HG02678 (cell line): Measurements from ENCODE around the gene RAB28.
A peak's percentile ranks its signal among the peaks of the same experiment; 100 is the strongest.

Experiments
- ATAC-seq: cut with Tn5 transposase; IDR thresholded peaks from one replicate; pipeline ENCODE4 v1.9.1; 2021; ENCODE audit warnings: mild to moderate bottlenecking, moderate library complexity; ENCODE audit not compliant: unreplicated experiment

The RAB28 gene

DNA sequence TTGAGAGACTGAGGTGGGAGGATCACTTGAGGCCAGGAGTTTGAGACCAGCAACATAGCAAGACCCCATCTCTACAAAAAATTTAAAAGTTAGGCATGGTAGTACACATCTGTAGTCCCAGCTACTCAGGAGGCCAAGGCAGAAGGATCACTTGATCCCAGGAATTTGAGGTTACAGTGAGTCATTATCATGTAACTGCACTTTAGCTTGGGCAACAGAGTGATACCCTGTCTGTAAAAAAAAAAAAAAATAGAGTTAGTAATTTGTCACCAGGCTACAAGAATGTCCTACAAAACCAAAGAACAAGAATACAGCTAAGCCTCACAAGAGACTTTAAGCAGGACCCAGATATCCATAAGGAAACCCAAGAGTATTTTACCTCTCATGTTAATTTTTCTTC lies 27.0 kb upstream of the RAB28 start:
- ATAC-seq: no peak

DNA sequence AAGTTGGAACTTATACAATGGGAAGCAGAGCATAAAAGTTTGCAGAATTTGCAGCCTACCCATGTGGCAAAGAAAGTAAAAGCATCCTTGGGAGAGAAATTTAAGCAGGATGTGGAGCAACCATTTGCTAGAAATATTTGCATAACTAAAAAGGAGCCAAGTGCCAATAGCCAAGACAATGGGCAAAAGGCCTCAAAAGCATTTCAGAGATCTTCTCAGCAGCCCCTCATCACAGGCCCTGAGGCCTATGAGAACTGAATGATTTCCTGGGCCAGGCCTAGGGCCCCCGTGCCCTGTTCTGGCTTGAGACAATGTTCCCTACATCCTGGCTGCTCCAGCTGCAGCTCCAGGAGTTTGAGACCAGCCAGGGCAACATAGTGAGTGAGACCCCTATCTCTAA lies 25.3 kb upstream of the RAB28 start:
- no peak for ATAC-seq

DNA sequence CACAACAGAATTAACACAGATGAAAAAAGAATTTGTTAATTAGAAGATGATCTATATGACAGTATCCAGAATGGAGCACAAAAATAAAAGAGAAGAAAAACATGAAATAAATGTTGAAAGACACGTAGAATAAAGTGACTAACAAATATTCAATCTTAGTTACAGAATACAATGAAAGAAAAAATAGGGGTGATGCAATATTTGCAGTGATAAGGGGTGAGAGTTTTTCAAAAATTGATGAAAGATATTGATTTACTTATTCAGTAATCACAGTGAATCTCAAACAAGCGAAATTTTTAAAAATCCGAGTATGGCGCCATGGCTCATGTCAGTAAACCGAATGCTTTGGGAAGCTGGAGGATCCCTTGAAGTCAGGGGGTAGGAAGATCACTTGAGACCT lies 20.2 kb upstream of the RAB28 start:
- no peak for ATAC-seq

DNA sequence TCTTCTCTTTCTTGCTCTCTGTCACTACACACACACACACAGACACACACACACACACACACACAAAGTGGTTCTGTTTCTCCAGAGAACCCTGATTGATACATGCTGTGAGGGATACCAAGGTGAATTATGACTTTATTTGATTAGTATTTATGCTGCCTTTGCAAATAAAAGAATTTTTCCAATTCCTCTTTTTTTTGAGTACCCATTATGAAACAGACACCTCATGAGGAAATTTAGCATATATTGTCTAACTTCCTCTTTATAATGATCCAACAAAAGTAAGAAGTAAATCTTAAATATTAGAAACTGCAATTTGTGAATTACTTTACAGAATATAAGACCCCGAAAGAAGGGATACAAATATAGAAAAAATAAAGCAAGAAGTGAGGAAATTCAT lies 14.3 kb upstream of the RAB28 start:
- no peak for ATAC-seq

DNA sequence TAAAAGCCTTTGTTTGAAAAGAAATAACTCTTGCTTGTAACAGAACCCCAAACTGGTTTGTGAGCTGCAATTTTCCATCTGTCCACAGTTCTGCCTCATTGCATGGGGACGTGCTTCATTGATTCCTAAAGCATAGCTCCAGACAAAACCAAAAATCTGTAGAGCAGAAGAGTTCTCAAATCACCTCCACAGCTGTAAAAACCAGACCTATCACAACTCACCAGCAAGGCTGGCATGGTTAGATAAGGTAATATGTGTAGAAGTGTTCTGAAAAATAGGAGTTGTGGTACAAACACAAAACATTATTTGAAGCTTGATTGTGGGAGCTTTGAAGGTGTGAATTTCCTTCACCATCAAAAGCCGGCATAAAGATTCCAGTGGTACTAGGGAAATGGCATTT lies 12.5 kb upstream of the RAB28 start:
- no peak for ATAC-seq

DNA sequence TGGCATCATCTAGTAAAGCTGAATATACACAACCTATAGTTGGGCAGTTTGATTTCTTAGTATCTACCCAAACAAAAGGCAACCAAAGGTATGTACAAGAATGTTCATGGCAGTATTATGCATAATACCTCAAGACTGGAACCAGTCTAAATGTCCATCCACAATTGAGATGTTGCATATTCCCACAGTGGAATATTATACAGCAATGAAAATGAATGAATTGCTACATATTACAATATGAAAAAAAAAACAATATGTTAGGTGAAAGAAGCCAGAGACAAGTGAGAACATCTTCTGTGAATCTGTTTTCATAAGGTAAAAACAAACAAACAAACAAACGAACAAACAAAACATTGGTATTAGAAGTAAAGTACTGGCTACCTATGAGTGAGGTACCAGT lies 11.6 kb upstream of the RAB28 start:
- ATAC-seq: no peak

DNA sequence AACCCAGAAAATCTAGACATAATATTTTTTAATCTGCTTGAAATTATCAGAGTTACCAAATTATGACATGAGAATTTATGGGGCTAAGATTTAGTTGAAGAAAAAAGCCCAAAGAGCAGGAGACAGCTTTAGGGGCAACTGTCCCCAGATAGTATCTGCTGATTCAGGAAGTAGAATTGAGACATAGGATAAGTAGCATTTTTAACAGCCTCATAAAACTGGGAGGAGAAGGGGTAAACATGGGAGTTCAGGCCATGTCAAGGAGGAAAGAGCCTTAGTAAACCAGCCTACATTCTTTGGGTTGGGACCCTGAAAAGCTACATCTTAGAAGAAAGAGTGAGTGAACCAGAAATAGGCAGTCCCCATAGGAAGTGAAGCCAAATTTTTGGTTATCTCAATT lies 9.7 kb upstream of the RAB28 start:
- no peak for ATAC-seq

DNA sequence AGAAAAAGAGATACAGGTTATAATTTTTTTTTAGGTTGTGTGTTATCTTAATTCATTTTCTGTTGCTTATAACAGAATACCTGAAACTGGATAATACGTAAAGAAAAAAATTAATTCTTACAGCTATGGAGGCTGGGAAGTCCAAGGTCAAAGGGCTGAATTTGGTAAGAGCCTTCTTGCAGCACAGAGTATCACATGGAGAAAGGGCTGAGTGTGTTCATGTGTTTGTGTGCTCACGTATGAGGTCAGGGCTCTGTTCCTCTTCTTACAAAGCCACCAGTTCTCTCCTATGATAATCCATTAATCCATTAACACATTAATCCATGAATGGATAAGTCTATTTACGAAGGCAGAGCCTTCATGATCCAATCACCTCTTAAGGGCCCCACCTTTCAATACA lies 8.6 kb upstream of the RAB28 start:
- ATAC-seq: no peak

DNA sequence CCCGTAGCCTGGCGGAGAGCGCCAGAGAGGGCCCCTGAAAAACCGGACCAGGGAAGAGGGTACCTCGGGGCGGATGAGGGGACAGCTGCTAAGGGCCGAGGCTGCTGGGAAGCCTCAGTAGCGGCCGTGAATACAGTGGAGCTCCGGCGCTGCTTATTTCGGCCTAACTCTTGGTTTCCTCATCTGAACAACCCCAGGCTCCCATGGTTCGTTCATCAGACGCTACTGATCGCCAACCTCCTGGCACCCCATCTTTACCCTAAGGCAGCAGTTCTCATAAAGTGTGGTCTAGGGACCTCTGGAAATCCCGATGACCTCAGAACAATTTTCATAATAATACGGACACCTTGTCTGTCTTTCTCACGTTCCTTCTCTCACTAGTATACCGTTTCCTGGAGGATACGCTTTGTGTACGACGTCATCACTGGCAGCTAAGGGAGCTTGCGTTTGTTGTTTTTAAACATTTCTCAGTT lies 645 bp upstream of the RAB28 start:
- peak; percentile 30 for ATAC-seq

DNA sequence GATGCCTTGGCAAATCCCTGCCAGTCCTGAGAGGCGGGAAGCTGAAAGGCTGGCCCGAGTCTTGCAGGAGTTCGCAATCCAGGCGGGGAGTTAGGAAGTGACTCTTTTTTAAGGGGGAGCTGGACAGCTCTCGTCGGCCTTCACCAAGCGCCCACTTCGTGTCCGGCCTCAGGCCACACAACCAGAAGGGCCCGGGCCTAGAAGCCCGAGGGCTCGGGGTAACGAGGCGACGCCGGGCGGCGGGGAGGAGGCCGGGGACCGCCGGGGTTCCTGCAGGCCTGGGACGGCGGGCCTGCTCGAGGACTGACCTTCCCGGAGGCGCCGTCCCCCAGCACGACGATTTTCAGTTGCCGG lies 395 bp downstream of the RAB28 start:
- peak; percentile 20 for ATAC-seq

DNA sequence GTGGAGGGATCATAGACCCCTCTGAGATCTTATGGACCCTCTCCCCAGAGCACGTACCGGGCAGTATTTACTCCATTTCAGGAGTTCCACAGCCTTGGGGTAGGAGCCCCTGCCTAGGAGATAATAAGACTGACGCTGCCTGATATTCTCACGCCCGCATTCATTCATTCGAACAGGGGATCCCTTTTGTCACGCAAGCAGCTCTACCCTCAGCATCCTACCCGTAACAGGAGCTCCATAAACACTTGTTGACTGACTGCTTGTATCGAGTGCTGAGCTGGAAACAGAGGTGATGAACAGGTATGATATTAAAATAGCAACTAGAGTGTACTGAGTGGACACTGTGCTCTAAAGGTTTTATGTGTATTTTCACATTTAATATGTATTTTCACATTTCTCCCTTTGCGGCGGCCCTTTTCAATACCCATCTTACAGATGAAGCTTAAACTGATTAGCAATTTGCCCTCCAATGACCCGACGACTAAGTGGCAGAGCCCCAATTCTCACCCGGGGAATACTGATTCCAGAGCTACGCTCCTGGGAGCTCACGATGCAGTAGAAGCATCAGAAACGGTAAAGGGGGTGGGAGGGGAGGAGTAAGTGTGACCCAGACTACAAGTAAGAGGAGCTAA lies 888 bp downstream of the RAB28 start:
- peak; percentile 2 for ATAC-seq

DNA sequence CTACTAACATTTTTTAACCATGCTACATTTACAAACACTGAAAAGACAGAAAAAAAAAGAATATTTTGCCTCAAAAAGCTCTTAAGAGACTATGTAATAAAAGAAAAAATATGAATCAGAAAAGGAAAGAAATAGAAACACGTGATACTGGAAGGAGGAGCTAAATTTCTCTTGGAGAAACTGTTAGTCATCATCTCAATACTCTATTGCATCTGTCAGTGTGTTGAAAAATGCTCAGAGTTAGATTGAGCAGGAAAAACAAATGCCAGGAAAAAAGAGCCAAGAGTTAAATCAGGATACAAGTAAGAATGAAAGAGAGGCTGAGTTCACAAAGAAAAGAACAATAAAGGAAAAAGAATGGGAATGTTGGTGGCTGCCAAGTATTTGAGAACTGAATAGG lies 2.6 kb downstream of the RAB28 start:
- ATAC-seq: no peak

DNA sequence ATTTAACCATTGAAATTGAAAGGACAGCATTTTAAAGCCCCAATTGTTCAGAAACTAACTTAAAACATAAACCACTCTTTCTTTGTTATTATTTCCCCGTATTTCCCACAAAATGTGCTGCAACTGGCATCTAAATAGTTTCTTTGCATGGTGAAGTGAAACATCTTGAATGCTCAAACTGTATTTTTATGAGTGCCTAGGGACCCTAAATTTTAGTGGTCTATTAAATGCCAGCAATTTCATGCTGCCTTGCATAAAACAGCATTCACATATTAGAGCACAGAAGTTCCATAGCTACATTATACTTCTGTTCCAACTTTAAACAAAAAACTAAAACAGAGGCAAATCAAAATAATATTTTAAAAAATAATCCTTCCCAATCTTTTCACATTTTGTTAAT lies 5.4 kb downstream of the RAB28 start:
- ATAC-seq: no peak

DNA sequence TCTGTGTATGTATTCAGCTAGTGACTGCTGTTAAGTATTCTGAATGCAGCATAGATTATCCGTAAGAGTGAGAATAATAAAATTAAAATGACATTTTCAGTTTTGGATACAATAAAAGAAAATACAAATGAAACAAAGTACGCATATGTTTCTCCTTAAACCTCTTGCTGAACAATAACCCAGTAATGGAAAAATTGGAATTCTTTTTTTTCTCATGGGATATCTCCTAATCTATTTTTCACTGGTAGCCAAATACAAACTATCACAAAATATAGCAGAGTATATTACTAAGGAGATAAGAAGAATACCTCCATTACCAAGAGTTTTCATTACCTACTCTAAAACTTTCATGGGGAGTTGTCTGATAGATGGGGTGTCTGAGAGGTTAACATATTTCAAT lies 6.0 kb downstream of the RAB28 start:
- no peak for ATAC-seq

DNA sequence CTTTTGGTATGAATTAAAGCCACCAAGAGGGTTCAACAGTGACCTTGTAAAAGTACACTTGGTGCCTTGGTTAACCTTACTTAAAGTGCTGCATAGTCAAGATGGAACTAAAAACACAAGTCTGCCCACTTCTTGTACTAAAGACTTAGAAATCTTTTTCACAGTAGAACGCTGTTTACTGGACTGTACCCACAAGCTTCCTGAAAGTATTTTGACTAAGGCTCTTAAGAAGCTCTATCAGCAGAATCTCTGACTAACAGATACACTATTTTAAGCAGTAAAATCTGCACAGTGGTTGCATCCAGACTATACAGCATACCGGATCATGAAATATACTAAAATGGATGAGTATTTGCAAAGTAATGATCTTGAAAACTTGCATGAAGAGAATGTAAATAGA lies 7.2 kb downstream of the RAB28 start:
- no peak for ATAC-seq

DNA sequence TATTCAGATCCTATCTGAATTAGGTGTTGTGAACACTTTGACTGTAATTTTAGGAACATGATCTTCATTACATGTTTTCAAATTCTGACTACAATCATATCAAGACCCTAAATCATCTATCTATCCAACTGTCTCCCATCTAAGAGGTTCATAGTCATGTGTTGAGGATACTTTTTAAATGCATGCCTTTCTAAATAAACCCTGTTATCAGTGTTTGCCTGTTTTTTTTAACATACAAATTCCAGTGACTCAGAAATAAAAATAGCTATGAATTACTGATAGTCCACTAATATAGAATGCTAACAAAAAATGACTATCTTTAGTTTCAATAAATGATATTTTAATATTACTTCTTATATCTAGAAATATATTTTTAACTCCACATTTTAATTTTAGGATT lies 8.0 kb downstream of the RAB28 start:
- ATAC-seq: no peak

DNA sequence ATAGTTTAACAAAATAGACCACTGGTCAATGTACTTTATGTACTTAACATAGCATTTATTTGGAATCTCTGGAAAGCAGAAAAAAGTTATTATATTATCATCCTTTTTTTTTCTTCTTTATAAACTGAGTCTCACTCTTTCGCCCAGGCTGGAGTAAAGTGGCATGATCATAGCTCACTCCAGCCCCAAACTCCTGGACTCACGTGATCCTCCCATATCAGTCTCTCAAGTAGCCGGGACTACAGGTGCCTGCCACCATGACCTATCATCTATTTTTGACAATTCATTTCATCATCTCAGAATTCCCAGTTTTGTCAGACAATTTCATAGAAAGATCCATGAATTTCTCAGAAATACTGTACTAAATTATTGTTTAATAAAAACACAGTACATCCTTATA lies 12.7 kb downstream of the RAB28 start:
- no peak for ATAC-seq

DNA sequence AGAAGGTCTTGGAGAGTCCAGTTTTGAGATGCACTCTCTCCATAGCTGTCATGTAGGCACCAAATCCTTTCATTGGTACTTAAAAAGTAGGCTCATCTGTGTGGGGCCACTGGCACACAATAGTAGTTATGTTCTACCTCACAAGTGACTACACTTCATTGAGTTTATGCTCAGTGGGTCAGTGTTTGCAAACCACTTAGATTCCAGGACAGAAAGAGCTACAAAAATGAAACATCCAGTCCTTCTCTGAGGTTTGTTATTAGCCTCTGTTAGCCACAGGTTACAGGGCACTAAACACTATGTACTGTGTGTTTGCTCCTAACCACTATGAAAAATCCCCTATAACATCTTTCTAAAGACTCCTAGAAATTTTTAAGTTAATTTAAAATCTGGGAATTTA lies 13.8 kb downstream of the RAB28 start:
- ATAC-seq: peak; percentile 85

DNA sequence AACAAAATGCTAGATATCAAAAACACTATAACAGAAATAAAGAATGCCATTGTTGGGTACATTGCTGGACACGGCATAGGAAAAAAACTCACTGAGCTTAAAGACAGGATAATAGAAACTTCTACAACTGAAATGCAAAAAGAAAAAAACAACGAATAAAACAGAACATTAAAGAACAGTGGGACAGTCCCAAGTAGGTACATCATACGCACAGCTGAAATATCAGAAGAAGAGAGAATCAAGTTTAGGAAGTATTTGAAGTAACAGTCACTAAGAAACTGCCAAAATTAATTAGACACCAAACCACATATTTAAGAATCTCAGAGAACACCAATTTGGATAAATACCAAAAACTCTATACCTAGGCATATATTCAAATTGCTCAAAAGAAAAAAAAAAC lies 19.2 kb downstream of the RAB28 start:
- ATAC-seq: no peak

DNA sequence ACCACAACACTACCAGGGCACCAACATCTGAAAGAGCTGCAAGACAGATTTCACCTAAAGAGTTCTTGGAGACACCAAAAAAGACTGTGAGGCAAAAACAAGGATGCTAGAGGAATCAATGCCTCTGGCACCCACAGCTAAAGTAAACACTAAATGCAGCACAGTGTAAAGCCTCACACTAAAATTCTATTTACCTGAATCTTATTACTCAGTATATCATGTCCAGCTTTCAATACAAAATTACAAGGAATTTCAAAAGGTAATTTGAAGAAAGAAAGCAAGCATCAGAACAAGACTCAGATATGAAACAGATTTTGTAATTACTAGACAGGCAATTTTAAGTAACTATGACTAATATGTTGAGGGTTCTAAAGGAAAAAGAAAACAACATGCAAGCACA lies 19.6 kb downstream of the RAB28 start:
- ATAC-seq: no peak

DNA sequence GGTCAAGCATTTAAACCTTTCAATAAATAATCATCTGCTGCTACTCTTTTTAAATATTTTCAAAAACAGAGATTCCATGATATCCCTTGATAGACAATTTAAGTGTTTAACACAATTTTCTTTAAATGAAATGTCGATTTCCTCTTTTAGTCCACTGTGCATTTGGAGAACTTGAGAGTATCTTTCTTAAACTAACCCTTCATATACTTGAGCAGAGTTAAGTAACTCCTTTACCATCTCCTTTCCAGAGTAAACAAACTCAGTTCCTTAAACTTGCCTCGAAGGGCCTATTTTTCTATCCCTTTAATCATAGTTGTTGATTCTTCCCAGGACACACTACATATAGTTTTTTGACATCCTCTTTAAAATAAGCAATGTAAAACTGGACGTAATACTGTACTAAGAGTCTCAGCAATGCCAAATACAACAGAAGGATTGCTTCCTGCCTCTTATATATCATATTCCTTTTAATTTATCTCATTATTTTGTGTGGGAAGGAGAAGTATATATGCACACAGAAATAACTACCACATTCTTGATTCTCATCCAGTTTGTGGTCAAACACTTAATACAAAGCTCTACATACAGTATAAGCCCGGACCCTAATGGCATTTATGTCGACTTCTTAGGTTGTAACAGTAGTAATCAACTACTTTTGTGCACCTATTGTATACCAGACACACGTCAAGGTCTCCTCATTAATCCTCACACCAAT lies 22.8 kb downstream of the RAB28 start:
- no peak for ATAC-seq

DNA sequence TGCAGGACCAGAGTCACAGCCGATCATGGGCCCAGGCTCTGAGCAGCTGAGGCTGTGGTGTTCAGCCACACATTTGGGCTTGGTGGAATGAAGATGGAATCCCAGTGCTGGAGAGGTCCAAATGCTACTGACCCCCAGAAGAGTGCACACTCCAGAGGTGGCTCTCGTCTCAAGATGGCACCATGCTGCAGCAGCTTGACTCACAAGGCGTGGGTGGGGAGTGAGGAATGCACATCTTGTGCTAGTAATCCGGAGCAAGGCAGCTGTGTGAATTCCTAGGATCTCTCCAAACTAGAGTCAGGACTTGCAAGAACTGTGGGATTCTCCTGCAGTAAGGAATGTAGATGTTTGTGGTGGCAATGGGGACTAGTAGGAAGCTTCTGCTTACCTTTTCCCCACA lies 28.7 kb downstream of the RAB28 start:
- ATAC-seq: no peak

DNA sequence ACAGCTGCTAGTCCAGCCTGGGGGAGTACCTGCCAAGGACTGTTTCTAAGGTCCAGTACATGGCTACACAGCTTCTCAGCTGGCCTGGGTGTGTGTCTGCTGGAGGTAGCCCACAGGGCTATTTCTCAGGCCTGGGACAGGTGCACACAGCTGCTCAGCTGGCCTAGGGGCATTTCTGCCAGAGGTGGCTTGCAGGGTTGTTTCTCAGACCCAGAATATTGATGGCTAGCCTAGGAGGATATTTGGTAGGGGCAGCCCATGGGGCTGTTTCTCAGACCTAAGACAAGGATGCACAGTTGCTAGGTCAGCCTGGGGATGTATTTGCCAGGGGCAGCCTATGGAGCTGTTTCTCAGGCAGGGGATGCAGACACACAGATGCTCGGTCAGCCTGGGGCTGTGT lies 29.4 kb downstream of the RAB28 start:
- no peak for ATAC-seq
